HL-60 (cell line): ENCODE data around the gene UGDH.
"Not testable (repeated sequence)": the region's sequence is repeated elsewhere in the genome, so short reads cannot be mapped to it uniquely, and the experiment has no call there.

ENCODE experiments used
- DNase-seq, 2 experiments: peaks; one replicate each; pipeline ENCODE4 v3.0.0-alpha.2; 2010 to 2020; ENCODE audit warnings: low read depth in 1 of 2, low spot score in 1 of 2
- H3K27ac ChIP-seq: fragments of 250-450 bp; sonication (Bioruptor Pico); replicated peaks from 2 replicates; pipeline ENCODE4 v1.5.1; 2020; ENCODE audit warnings: mild to moderate bottlenecking, moderate library complexity
- H3K27me3 ChIP-seq: fragments of 250-450 bp; sonication (Bioruptor Pico); 2 replicates; pipeline ENCODE4 v1.5.1; 2021; ENCODE audit warnings: mild to moderate bottlenecking, moderate library complexity; ENCODE audit not compliant: insufficient read depth, poor library complexity, severe bottlenecking
- H3K4me3 ChIP-seq: replicated peaks from 2 replicates; pipeline ENCODE4 v1.5.1; 2011; ENCODE audit warnings: mild to moderate bottlenecking, control low read depth, low read length; ENCODE audit not compliant: insufficient read depth
- GABPA ChIP-seq: IDR thresholded peaks from 2 replicates; pipeline ENCODE4 v1.6.1; 2012; ENCODE audit warnings: low read depth
- POLR2AphosphoS5 ChIP-seq: IDR thresholded peaks from 2 replicates; pipeline ENCODE4 v1.6.1; 2012; ENCODE audit warnings: low read depth
- SPI1 ChIP-seq: IDR thresholded peaks from 2 replicates; pipeline ENCODE4 v1.6.1; 2012; ENCODE audit warnings: low read depth, mild to moderate bottlenecking, borderline replicate concordance
- TF ChIP-seq, protein P1 (sequence below): IDR thresholded peaks from one replicate; pipeline ENCODE4 v1.5.1; 2011; ENCODE audit warnings: low read length, control low read depth, inconsistent platforms; ENCODE audit not compliant: insufficient read depth
- TF ChIP-seq, protein P2 (sequence below): IDR thresholded peaks from 2 replicates; pipeline ENCODE4 v1.6.1; 2012; ENCODE audit warnings: low read depth; ENCODE audit not compliant: insufficient replicate concordance

The UGDH gene

DNA sequence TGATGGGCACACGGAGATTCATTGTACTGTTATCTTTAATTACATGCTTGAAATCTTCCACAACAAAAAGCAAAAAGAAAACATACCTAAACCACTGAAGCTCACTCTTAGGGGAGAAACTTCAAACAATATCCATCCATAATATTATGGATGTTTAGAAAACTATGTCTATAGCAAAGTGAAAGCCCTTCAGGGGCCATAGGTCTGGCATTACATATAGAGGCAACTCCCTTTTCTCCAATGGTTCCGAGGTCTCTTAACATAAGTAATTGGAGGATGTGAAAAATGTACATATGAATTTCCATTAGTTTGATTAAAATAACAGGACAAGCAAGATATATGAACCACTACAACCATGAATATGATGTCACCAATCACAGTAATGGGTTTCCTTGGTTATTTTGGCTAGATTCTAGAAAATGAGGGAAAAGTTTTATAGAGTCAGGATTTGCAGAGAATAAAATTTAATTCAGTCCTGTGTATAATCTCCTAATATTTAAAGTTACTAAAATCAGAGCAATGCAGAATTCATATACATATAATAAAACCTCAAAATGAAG, 10.8 kb downstream of the UGDH start:
- no peak overlapping the region for H3K27ac ChIP-seq
- TF ChIP-seq, protein P1, sequence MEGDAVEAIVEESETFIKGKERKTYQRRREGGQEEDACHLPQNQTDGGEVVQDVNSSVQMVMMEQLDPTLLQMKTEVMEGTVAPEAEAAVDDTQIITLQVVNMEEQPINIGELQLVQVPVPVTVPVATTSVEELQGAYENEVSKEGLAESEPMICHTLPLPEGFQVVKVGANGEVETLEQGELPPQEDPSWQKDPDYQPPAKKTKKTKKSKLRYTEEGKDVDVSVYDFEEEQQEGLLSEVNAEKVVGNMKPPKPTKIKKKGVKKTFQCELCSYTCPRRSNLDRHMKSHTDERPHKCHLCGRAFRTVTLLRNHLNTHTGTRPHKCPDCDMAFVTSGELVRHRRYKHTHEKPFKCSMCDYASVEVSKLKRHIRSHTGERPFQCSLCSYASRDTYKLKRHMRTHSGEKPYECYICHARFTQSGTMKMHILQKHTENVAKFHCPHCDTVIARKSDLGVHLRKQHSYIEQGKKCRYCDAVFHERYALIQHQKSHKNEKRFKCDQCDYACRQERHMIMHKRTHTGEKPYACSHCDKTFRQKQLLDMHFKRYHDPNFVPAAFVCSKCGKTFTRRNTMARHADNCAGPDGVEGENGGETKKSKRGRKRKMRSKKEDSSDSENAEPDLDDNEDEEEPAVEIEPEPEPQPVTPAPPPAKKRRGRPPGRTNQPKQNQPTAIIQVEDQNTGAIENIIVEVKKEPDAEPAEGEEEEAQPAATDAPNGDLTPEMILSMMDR: no peak
- TF ChIP-seq GABPA (no peak), POLR2AphosphoS5 (no peak), SPI1 (no peak)
- TF ChIP-seq, protein P2, sequence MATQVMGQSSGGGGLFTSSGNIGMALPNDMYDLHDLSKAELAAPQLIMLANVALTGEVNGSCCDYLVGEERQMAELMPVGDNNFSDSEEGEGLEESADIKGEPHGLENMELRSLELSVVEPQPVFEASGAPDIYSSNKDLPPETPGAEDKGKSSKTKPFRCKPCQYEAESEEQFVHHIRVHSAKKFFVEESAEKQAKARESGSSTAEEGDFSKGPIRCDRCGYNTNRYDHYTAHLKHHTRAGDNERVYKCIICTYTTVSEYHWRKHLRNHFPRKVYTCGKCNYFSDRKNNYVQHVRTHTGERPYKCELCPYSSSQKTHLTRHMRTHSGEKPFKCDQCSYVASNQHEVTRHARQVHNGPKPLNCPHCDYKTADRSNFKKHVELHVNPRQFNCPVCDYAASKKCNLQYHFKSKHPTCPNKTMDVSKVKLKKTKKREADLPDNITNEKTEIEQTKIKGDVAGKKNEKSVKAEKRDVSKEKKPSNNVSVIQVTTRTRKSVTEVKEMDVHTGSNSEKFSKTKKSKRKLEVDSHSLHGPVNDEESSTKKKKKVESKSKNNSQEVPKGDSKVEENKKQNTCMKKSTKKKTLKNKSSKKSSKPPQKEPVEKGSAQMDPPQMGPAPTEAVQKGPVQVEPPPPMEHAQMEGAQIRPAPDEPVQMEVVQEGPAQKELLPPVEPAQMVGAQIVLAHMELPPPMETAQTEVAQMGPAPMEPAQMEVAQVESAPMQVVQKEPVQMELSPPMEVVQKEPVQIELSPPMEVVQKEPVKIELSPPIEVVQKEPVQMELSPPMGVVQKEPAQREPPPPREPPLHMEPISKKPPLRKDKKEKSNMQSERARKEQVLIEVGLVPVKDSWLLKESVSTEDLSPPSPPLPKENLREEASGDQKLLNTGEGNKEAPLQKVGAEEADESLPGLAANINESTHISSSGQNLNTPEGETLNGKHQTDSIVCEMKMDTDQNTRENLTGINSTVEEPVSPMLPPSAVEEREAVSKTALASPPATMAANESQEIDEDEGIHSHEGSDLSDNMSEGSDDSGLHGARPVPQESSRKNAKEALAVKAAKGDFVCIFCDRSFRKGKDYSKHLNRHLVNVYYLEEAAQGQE: no peak

GRCh38 chr4:39515669-39516401, 11.4 kb downstream of the UGDH start:
- H3K27ac ChIP-seq, H3K27me3 ChIP-seq, DNase-seq, H3K4me3 ChIP-seq: not testable (repeated sequence)

More for the DNA sequence above, 10.8 kb downstream of the UGDH start:
- Histone ChIP-seq H3K4me3 (no peak overlapping the region), H3K27me3 (no peaks in the 10 kb centered on the region)
- DNase-seq: no peak

DNA sequence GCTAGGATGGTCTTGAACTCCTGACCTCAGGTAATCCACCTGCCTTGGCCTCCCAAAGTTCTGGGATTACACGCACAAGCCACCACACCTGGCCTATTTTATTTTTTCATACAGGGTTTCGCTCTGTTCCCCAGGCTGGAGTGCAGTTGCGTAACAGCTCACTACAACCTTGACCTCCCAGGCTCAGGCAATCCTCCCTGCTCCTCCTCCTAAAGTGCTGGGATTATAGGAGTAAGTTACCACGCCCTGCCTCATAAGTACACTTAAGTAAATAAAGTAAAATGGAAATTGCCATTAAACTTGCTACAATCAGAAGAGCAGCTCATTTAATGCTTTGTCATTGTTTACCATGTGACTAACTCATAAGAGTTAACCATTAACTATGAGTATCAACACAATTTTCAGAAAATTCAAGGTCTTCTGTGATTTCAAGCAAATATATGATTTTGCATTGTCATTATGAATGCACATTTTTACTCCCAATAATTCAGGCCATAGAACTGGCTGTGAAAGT, 12.3 kb downstream of the UGDH start:
- Histone ChIP-seq H3K27me3 (no peaks in the 10 kb centered on the region), H3K27ac (no peak overlapping the region), H3K4me3 (no peak overlapping the region)
- TF ChIP-seq SPI1: no peak
- TF ChIP-seq, protein P2: no peak
- no peak for TF ChIP-seq POLR2AphosphoS5
- TF ChIP-seq, protein P1: no peak
- TF ChIP-seq GABPA: no peak
- DNase-seq: no peak

DNA sequence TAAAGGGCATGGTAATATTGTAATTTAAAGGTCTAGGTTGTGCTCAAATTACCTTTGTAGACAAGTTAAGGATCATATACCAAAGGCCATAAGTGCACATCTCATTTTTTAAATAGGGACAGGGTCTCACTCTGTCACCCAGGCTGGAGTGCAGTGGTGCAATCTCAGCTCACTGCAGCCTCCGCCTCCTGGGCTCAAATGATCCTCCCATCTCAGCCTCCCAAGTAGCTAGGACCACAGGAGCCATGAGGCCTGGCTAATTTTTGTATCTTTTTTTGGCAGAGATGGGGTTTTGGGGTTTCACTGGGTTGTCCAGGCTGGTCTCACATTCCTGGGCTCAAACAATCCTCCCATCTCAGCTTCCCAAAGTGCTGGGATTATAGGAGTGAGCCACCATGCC, 13.0 kb downstream of the UGDH start:
- H3K4me3 ChIP-seq, DNase-seq, H3K27ac ChIP-seq, H3K27me3 ChIP-seq: not testable (repeated sequence)
